ENCODE results near the gene RFX7.
"Not testable (repeated sequence)": the region's sequence is repeated elsewhere in the genome, so short reads cannot be mapped to it uniquely, and the experiment has no call there.

The RFX7 gene

DNA sequence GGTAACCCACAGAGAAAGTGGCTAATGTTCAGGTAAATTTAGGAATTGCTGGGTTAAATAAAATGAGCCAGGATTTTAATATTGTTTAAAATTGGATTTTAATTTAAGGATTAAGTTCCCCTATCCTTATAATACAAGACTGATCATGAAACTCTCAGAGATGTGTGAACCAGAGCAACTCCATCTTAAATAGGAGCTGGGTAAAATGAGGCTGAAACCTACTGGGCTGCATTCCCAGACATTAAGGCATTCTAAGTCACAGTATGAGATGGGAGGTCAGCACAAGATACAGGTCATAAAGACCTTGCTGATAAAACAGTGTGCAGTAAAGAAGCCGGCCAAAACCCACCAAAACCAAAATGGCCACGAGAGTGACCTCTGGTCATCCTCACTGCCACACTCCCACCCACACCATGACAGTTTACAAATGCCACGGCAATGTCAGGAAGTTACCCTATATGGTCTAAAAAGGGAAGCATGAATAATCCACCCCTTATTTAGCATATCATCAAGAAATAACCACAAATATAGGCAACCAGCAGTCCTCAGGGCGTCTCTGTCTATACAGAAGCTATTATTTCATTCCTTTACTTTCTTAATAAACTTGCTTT lies 40.3 kb downstream of the RFX7 start:
- not testable (repeated sequence) for DNase-seq

DNA sequence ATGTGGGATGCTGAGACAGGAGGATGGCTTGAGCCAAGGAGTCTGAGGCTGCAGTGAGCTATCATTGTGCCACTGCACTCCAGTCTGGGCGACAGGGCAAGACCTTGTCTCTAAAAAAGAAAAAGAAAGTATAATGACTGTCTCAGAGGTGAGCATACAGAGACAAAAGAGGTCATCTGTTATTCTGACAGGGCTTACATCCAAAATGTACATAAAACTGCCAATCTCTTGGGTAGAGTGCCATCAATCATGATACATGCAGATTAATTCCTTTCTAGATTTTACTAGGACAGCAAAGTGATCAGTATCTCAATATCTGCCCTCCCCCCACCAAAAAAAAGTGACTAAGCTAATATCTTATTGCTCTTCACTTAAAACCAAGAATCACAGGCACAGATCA lies 41.0 kb downstream of the RFX7 start:
- DNase-seq, result no peak

DNA sequence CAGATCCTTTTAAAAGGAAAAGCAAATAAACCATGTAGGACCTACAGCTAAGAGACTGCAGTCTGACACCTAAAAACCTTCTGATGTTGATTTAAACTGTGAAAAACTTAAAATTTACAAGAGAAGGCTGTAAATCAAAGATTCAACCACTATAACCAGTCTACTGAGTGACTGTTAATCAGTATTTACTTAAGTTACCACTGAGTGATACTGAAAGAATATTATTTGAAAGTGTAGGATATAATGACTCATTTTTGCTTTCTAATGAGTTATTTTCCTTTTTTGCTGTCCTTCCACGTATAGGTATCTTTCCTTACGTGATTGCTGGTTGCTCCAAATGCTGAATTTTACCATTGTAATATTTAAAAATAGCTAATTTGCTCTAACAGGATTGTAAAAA lies 44.6 kb downstream of the RFX7 start:
- no peak for DNase-seq

DNA sequence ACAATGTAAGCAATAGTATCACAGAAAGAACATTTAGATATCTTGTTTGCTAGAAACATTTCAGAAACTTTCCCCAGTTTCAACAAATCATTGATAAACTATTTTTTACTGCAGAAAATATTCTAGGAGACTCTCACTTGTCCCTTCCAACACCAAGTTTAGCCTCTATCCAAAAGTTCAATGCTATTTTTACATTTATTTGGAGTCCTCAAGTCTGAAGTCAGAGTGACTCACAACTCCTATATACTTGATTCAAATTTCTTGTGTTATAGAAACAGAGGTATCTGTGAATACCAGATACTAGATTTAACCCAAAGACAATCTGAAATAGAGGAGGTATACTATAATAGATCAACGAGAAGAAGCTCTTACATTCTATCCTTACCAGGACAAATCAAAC lies 49.6 kb downstream of the RFX7 start:
- no peak for DNase-seq

DNA sequence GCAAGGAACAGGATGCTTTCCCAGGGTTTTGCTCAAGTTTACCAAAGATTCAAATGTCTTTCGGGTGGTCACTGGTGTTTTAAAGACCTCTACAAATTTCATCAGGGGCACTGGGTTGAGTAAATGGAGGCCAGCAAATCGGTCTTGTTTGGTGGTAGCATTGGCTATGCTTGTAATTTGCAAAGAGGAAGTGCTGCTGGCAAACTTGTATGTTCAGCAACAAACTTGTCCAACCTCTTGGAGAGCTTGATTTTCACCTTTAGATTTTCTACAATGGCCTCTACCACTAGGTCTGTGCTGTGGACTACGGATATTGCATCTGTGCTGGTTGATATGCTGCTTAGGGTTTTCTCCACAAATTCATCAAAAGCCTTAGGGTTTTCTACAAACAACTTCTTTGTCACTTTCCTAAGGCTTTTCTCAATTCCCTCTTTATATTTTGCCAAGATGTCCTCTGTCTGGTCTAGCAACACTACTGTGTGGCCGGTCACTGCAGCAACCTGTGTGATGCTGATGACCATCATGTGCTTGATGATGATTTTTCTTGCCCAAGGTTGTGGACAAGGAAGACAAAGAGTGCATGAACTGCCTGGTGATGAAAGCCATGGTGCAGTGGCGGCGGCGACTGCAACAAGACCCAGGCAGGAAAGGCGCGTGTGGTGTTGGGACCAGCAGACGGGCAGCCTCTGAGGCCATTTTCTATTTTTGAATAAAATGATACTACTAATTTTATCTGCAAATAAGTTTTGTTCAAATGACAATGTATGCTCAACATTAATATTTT lies 50.8 kb downstream of the RFX7 start:
- no peak for DNase-seq

DNA sequence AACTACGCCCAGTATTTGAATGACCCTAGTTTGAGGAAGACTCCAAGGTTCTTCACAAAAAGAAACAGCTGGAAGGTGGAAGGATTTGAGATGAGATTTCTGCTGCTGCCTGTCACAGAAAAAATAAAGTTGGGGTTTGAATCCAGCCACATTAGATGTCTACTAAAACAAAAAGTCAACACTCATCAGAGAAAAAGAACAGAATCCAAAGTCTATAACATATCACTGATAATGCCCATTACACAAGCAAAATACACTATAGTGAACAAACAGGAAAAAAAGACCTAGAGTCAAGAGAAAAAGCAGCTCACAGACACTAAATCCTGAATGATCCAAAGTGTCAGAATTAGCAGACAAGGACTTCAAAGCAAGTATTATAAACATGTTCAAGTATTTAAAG lies 56.0 kb downstream of the RFX7 start:
- no peak for DNase-seq

DNA sequence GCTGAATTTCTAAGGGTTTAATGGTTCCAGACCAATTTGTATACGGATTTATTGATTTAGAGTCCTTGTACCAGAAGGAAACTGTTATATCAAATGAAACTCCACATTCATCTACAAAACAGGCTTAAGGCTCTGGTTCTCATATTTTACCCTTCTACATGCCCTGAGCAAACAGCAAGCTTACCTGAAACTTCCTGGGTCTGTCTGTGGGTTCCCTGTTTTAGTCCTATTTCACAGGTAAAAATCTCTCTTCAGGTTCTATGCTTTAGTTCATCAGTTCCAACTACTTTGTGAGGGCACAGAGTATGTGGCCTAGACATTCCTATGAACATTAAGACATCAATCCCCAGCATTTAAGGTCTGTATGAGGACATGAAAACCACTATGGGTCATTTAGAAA lies 57.7 kb downstream of the RFX7 start:
- no peak for DNase-seq

DNA sequence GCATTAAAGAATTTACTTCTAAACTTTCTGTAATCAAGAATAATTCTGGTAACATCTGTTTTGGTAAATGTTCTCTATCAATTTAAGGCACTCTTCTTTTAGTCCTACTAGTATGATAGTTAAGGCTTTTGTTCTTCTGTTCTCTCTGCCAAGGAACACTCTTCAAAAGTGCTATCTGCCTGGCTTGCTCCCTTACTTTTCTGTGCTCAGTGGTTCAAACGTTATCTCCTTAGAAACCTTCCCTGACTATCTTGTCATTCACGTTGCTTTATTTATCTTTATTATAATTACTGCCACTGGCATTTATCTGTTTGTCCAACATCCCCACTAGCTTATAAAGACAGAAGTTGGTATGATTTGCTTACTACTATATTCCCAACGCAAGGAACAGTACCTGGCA lies 59.2 kb downstream of the RFX7 start:
- no peak for DNase-seq

DNA sequence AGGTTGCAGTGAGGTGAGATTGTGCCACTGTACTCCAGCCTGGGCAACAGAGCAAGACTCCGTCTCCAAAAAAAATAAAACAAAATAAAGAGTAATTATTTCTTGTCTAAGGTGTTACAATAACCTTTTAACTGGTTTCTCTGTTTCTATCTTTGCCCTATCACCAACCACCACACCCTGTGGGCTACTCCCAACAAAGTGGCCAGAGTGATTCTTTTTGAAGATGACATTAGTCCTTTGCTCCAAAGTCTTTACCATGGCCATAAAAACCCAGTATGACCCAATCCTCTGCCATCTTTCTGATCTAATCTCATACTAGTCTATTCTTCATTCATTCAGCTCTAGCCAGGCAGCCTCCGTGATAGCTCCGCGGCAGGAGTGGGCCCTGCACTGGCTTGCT lies 62.8 kb downstream of the RFX7 start:
- DNase-seq, result no peak

DNA sequence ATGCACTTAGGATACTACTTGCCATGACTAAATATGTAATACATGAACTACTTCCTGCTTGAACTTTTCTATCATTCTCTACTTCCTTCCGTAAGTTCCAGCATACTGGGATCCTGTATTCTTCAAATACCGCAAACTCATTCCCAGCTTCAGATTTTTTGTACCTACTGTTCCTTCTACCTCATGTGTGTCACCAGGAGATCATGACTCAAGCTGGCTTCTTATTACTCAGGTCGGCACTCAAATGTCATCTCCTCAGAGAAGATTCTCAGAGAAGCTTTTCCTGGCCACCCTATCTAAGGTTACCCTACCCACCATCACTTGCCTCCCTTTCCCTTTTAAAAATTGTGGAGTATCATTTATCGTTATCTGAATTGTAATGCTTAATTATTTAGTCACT lies 66.7 kb downstream of the RFX7 start:
- no peak for DNase-seq

DNA sequence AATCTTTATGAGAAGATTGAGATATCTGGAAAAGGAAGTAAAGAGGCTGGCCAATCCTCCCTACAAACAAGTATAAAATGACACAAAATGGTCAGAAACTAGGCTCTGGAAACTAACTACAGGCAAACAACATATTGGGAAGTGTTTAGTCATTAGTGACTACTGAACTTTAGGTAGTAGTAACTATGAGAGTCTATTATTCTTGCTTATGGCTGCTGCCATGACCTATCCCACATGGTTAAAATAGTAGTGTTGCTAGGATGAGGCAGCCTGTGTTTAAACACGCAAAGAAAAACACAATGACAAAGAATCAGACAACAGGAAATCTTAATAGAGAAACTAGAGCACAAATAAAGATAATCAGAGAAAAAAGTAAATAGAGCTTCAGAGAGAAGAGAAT lies 67.9 kb downstream of the RFX7 start:
- no peak for DNase-seq

DNA sequence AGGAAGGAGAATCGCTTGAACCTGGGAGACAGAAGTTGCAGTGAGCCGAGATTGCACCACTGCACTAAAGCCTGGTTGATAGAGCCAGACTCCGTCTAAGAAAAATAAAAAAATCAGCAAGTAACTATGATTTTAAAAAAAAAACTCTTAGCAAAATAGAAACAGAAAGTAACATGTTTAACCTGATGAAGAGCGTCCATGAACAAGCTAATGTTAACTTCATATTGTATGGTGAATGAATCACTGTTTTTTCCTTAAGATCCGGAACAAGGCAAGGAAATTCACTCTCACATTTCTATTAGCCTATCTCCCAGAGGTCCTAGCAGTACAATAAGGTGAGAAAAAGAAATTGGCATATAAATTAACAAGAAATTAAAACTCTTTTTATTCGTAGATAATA lies 69.0 kb downstream of the RFX7 start:
- DNase-seq, result no peak

DNA sequence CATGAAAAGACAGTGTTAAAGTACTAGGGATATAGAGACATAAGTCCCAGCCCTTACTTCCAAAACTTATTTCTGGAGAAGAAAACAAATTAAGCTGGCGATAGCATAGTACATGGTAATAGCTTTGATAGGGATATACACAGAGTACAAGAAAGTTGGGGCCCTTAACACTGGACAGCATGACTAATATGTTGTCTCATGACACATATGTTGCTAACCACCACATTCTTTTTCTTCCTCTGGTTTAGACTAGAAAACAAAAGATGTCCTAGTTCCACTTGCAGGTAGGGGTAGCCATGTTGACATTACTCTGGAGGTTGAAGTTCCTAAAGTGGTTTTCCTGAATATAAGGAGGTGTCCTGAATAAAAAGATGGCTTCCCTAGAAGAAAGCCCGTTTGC lies 75.3 kb downstream of the RFX7 start:
- no peak for DNase-seq

DNA sequence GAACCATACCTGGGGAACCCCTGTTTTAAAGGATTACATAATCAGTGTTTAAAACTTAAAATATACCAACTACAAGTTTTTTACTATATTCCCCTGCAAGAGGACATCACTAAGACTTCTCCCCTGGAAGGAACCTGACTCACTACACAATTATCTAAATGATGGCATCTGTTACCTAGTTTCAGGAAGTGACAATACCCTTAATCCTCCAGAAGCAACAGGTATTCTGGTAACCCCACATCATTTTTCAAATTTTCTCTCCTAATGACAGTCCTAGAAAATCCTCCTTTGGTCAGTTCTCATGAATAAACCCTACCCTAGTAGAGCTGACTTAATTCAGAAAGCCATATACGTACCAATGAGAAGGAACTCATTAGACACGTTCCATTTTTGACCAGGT lies 78.4 kb downstream of the RFX7 start:
- no peak for DNase-seq

DNA sequence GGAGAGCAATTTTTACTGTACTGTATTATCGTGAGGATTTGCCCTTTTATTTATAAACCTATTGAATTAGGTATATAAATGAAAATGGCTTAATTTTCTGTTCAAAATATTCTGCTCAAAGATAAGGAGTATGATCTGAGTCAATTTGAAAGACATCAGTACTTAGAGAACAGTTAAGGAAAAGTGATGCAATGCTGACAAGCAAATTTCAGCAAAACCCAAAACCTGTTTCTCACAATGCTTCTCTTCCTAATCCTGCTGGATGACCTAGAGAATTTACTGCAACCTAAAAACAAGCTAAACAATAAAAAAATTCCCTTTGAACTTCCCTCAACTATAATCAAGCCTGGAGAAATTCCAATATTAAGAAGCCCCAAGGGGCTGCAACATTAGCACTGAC lies 82.7 kb downstream of the RFX7 start:
- DNase-seq, result no peak

DNA sequence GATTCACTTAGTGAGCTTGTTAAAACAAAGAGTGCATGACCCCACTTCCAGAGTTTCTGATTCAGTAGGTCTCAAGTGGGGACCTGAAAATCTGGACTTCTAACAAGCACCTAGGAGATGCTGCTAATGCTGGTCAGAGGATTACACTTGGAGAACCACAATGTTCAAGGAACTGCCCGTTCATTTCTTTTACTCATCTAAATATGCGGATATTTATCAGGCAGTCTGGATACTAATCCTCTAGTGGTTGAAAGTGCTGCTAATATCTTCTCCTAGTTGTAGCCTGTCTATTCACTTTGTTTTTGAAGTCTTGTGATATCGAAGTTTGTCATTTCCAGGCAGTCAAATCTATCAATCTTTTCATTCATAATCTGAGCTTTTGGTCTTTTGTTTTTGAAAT lies 86.8 kb downstream of the RFX7 start:
- no peak for DNase-seq

DNA sequence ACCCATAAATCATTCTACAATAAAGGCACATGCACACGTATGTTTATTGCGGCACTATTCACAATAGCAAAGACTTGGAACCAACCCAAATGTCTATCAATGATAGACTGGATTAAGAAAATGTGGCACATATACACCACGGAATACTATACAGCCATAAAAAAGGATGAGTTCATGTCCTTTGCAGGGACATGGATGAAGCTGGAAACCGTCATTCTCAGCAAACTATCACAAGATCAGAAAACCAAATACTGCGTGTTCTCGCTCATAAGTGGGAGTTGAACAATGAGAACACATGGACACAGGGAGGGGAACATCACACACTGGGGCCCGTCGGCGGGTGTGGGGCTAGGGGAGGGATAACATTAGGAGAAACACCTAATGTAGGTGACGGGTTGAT lies 88.4 kb downstream of the RFX7 start:
- DNase-seq, result not testable (repeated sequence)

DNA sequence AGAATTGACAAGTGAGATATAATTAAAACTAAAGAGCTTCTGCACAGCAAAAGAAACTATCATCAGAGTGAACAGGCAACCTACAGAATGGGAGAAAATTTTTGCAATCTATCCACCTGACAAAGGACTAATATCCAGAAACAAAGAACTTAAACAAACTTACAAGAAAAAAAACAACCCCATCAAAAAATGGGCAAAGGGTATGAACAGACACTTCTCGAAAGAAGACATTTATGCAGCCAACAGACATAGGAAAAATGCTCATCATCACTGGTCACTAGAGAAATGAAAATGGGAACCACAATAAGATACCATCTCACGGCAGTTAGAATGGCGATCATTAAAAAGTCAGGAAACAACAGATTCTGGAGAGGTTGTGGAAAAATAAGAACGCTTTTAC lies 88.9 kb downstream of the RFX7 start:
- not testable (repeated sequence) for DNase-seq

DNA sequence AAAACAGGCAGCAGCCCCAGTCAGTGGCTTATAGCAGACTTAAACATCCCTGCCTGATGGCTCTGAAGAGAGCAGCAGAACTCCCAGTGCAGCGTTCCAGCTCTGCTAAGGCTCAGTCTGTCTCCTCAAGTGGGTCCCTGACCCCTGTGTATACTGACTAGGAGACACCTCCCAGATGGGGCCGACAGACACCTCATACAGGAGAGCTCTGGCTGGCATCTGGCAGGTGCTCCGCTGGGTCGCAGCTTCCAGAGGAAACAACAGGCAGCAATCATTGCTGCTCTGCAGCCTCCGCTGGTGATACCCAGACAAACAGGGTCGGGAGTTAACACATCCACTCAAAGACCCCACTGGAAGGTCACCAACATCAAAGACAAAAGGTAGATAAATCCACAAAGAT lies 93.5 kb downstream of the RFX7 start:
- no peak for DNase-seq

DNA sequence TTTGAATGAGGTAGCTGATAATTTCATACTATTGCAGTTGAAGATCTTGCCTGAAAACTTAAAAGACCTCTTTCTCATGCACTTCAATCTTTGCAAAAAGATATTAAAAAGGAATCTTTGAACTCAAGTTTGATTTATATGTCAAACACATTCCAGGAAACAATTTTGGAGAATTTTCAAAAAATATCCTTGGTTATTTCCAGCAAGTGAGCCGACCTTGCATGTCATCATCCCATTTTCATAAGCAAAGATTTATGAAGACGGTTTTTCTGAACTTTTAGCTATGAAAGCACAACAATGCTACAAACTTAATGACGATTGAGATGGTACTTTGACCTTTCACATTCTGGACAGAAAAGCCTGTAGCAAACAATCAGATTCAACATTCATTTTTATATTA lies 95.6 kb downstream of the RFX7 start:
- DNase-seq, result no peak

DNA sequence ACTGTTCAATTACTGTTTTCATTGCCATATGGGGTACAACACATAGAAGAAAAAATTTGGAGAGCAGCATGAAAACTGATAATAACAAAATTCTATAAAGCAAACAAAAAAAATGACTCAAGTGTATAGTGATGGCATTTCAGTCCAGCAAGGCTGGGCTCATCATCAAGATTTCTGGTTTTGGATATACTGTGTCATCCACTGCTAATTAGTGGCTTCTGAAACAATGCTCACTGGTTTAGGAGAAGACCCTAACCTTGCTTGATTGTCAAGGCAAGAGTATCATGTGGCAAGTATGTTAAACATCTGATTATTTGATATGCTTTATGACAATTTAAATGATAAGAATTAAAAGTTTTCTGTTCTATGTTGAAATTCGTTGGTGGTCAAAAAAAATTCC lies 96.9 kb downstream of the RFX7 start:
- DNase-seq, result no peak

DNA sequence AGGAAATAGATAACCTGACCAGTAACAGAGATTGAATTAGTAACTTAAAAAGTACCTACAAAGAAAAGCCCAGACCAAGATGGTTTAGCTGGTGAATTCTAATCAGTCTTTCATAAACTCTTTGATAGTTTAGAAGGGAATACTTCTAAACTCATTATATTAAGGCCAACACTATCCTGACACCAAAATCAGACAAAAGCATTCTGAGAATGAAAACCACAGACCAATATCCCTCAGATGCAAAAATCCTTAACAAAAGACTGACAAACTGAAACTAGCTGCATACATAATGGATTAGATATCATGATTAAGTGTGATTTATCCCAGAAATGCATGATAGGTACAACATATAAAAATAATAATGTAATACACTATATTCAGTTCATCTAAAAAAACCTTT lies 115.6 kb downstream of the RFX7 start:
- no peak for DNase-seq

DNA sequence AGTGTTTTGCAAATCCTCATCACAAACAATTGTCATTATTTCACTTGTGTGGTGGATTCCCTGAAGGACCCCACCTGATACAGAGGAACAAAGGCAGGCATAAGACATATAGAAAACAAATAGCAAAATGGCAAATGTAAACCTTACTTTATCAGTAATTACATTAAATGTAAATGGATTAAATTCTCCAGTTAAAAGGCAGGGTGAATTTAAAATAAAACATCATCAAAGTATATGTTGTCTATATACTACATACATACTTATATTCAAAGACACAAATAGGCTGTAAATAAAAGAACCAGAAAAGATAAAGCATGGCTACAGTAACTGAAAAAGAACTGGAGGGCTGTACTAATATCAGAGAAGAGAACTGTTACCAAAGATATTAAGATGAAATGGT lies 117.3 kb downstream of the RFX7 start:
- no peak for DNase-seq

DNA sequence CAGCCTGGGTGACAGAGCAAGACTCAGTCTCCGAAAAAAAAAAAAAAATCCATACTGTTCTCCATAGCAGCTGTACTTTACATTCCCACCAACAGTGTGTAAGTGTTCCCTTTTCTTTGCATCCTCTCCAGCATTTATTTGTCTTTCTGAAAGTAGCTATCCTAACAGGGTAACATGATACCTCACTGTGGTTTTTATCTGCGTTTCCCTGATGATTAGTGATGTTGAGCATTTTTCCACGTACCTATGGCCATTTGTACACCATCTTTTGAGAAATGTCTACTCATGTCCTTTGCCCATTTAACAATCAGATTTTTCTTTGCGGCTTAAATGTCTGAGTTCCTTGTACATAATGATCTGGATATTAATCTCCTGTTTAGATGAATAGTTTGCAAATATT lies 119.3 kb downstream of the RFX7 start:
- no peak for DNase-seq

DNA sequence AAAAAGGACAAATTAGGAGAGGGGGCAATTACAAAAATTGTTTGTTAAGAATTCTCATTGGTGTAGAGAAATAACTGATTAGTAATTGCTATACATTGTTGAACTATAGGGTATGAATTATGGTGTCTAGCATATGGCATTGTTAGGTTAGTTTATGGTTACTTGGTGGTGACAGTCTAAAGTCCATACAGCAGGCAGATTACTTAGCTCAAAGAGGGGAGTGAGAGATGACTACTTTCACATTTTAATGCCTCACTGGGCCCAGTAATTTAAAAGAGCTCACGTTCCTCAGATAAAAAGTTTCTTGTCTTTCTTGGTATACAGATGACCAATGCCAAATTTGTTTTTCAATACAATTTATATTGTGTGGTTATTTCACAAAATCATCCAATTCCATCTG lies 137.8 kb downstream of the RFX7 start:
- no peak for DNase-seq

Measured in NCI-H446 treated with DMSO at 0.1 percent for 48 hours (cell line).